Stimulated activated CD4-positive, alpha-beta T cell treated with anti-CD3 and anti-CD28 coated beads, Interleukin-4, amount 100 ng/mL, for 24 hours (primary cell): ENCODE data around the gene PRDM16.

Source experiments
- DNase-seq: peaks from one replicate; pipeline ENCODE4 v3.0.0-alpha.2; 2020

PRDM16 gene

GRCh38 chr1:3033040-3033789 lies 35.8 kb upstream of the PRDM16 start:
- peak; percentile 23 for DNase-seq

- no peak for DNase-seq
Observed at GRCh38 chr1:3033790-3034090, 35.3 kb upstream of the PRDM16 start.

GRCh38 chr1:3034162-3034561 lies 34.8 kb upstream of the PRDM16 start:
- no peak for DNase-seq

GRCh38 chr1:3034728-3035562 lies 34.1 kb upstream of the PRDM16 start:
- DNase-seq: no peak

GRCh38 chr1:3035563-3036446 lies 33.2 kb upstream of the PRDM16 start:
- DNase-seq: no peak

GRCh38 chr1:3036447-3037280 lies 32.3 kb upstream of the PRDM16 start:
- no peak for DNase-seq

- DNase-seq: no peak
Observed at GRCh38 chr1:3037281-3038040, 31.5 kb upstream of the PRDM16 start.

GRCh38 chr1:3038113-3038551 lies 30.9 kb upstream of the PRDM16 start:
- no peak for DNase-seq

GRCh38 chr1:3038571-3039181 lies 30.3 kb upstream of the PRDM16 start:
- DNase-seq: no peak

GRCh38 chr1:3040004-3040403 lies 29.0 kb upstream of the PRDM16 start:
- DNase-seq: no peak

GRCh38 chr1:3042481-3042880 lies 26.5 kb upstream of the PRDM16 start:
- DNase-seq: no peak

GRCh38 chr1:3049164-3049563 lies 19.8 kb upstream of the PRDM16 start:
- DNase-seq: no peak

- DNase-seq: no peak
Observed at GRCh38 chr1:3049905-3050304, 19.1 kb upstream of the PRDM16 start.

GRCh38 chr1:3050603-3051002 lies 18.4 kb upstream of the PRDM16 start:
- DNase-seq: no peak

GRCh38 chr1:3051270-3052268 lies 17.4 kb upstream of the PRDM16 start:
- DNase-seq: no peak

- no peak for DNase-seq
Observed at GRCh38 chr1:3052501-3052900, 16.5 kb upstream of the PRDM16 start.

- no peak for DNase-seq
Observed at GRCh38 chr1:3053366-3053980, 15.5 kb upstream of the PRDM16 start.

GRCh38 chr1:3053986-3054385 lies 15.0 kb upstream of the PRDM16 start:
- no peak for DNase-seq

- DNase-seq: no peak
Observed at GRCh38 chr1:3054474-3054873, 14.5 kb upstream of the PRDM16 start.
